Gastrocnemius medialis (tissue), 4 donors: ENCODE data around the gene PARD3B. TPM values are rescaled to one million over a fixed set of nuclear protein-coding genes. Genes with fewer than 3 reads are reported as not detected.

ENCODE experiments used
- ATAC-seq, 2 donors: fragments of 150-250 bp; one replicate each; pipeline ENCODE4 v1.9.1; 2016
- DNase-seq, 2 donors: peaks; one replicate each; pipeline ENCODE4 v3.0.0-alpha.2; 2019
- H3K27ac ChIP-seq, 4 donors: fragments of 200-600 bp; sonication (generic); 1 replicate in 1 of 4; 2 replicates in 3 of 4; pipeline ENCODE4 v1.5.1; 2016 to 2018; ENCODE audit warnings: mild to moderate bottlenecking in 2 of 4, moderate library complexity in 1 of 4
- H3K27me3 ChIP-seq, 3 donors: fragments of 200-600 bp; sonication (generic) in 2 of 3; 1 replicate in 1 of 3; 2 replicates in 2 of 3; pipeline versions ENCODE4 v1.5.1 to v1.6.0; 2016 to 2019; ENCODE audit warnings: mild to moderate bottlenecking in 1 of 3, moderate library complexity in 1 of 3
- H3K36me3 ChIP-seq, 2 donors: fragments of 200-600 bp; sonication (generic) in 1 of 2; one replicate each; pipeline ENCODE4 v1.5.1; 2017 to 2018
- H3K4me1 ChIP-seq, 2 donors: fragments of 200-600 bp; sonication (generic) in 1 of 2; one replicate each; pipeline ENCODE4 v1.5.1; 2016 to 2017; ENCODE audit warnings: mild to moderate bottlenecking in 2 of 2
- H3K4me3 ChIP-seq, 4 donors: fragments of 200-600 bp; sonication (generic) in 3 of 4; 1 replicate in 1 of 4; 2 replicates in 3 of 4; pipeline ENCODE4 v1.5.1; 2016 to 2019; ENCODE audit warnings: mild to moderate bottlenecking in 2 of 4
- H3K9me3 ChIP-seq, 3 donors: fragments of 200-600 bp; sonication (generic) in 2 of 3; 1 replicate in 1 of 3; 2 replicates in 2 of 3; pipeline ENCODE4 v1.5.1; 2016 to 2019
- POLR2A ChIP-seq, 2 donors: fragments of 450-650 bp; IDR thresholded peaks; one replicate each; pipeline ENCODE4 v1.6.1; 2017; ENCODE audit warnings: antibody characterized with exemption in 2 of 2, mild to moderate bottlenecking in 2 of 2, moderate library complexity in 2 of 2
- in situ Hi-C, 4 donors: fragments of 200-750 bp; cut with MboI; loops; one replicate each; pipeline versions ENCODE4 v1.15.0 to v1.8.0; 2017; ENCODE audit warnings: low sequenced_read_pairs in 4 of 4
- intact Hi-C: fragments of 100-400 bp; cut with DNase I; formaldehyde crosslinking; loops from one replicate; pipeline ENCODE4 v1.15.1; 2023; ENCODE audit warnings: low total_unique reads
- total RNA-seq, 4 donors: library from RNA; depleted of rRNA; stranded (reverse); fragments of >200 nt; gene quantifications; one replicate each; pipeline versions ENCODE4 v1.1.0 to v1.2.3, GENCODE V29; 2016
- TF ChIP-seq, protein P1 (sequence below), 5 experiments: fragments of 450-650 bp in 3 of 5; fragments of 200-600 bp in 2 of 5; sonication (generic) in 2 of 5; IDR thresholded peaks in 4 of 5; conservative IDR thresholded peaks in 1 of 5; 1 replicate in 4 of 5; 2 replicates in 1 of 5; pipeline ENCODE4 v1.5.1; 2016 to 2019; ENCODE audit warnings: antibody characterized with exemption in 5 of 5, mild to moderate bottlenecking in 3 of 5, moderate library complexity in 3 of 5

Gene PARD3B
- total RNA-seq, 4 donors from 2014 or later: 2.2 to 15.5 (median 4.6) TPM

DNA sequence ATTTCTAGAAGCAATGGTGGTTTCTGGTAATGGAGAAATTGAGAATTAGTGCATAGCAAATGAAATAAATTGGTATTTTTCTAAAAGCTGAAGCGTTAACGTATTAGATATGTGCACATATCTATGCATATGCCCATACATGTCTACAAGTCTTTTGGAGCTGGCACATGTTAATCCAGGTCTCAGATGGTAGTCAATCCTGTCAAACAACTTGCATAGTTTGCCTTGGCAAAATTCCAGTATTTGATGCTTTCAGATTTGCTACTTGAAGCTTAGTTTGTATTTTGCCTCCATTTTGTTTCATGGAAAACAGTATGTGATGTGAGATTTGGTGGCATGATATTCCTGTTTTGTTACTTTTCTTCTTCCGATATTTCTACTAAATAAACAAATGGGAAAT is 304.6 kb downstream of the PARD3B start:
- ATAC-seq (no peak), DNase-seq (no peak)
- Histone ChIP-seq H3K27me3 (no peaks in the 10 kb centered on the region), H3K4me3 (no peak overlapping the region), H3K27ac (no peak overlapping the region), H3K9me3 (no peaks in the 10 kb centered on the region), H3K4me1 (peaks cover 7 to 11% of the 10 kb centered on the region in 2 donors), H3K36me3 (no peaks in the 10 kb centered on the region)
- TF ChIP-seq, protein P1, sequence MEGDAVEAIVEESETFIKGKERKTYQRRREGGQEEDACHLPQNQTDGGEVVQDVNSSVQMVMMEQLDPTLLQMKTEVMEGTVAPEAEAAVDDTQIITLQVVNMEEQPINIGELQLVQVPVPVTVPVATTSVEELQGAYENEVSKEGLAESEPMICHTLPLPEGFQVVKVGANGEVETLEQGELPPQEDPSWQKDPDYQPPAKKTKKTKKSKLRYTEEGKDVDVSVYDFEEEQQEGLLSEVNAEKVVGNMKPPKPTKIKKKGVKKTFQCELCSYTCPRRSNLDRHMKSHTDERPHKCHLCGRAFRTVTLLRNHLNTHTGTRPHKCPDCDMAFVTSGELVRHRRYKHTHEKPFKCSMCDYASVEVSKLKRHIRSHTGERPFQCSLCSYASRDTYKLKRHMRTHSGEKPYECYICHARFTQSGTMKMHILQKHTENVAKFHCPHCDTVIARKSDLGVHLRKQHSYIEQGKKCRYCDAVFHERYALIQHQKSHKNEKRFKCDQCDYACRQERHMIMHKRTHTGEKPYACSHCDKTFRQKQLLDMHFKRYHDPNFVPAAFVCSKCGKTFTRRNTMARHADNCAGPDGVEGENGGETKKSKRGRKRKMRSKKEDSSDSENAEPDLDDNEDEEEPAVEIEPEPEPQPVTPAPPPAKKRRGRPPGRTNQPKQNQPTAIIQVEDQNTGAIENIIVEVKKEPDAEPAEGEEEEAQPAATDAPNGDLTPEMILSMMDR (IDR thresholded peaks at IDR 0.05 in 4 of 5, conservative IDR thresholded peaks at IDR 0.05 in 1 of 5): no peak
- TF ChIP-seq POLR2A (IDR thresholded peaks at IDR 0.05): no peak
- intact Hi-C loops: loop anchor here (10.0 kb wide), 1 partner anchor 1515 kb away; no protein-coding TSS in a partner anchor
- in situ Hi-C loops: no loop called here

GRCh38 chr2:204850581-204850980 is 305.3 kb downstream of the PARD3B start:
- intact Hi-C loops: loop anchor here (10.0 kb wide), 1 partner anchor 1516 kb away; no protein-coding TSS in a partner anchor
- Histone ChIP-seq H3K9me3 (no peaks in the 10 kb centered on the region), H3K4me3 (no peak overlapping the region), H3K27ac (no peak overlapping the region), H3K4me1 (peaks cover 0 to 6% of the 10 kb centered on the region in 2 donors), H3K36me3 (no peaks in the 10 kb centered on the region), H3K27me3 (no peaks in the 10 kb centered on the region)
- in situ Hi-C loops: no loop called here
- DNase-seq: no peak
- TF ChIP-seq, protein P1 (IDR thresholded peaks at IDR 0.05 in 4 of 5, conservative IDR thresholded peaks at IDR 0.05 in 1 of 5): no peak
- no peak for TF ChIP-seq POLR2A (IDR thresholded peaks at IDR 0.05)
- ATAC-seq: no peak

DNA sequence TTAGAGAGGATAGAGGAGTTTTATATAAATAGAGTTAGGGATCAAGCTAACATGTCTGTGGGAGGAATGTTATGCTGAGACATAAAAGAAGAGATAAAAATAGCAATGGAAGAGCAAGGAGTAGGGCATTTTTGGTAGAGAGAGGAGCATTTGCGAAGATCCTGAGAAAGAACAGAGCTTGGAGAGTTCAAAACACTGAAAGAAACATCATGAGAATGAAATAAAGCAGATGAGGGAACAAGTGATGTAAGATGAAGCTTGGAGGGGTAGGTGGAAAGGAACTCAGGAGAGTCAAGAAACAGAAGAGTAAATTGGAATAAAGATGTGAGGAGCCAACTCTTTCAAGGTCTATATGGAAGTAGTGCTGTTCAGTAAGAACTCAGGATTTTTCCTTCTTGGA is 308.6 kb downstream of the PARD3B start:
- H3K4me3 ChIP-seq: no peak overlapping the region
- peaks cover 7% of the 10 kb centered on the region in 2 donors for H3K4me1 ChIP-seq
- no peaks in the 10 kb centered on the region for H3K9me3 ChIP-seq
- no peak for ATAC-seq
- intact Hi-C loops: loop anchor here (10.0 kb wide), 1 partner anchor 1519 kb away; no protein-coding TSS in a partner anchor
- no peaks in the 10 kb centered on the region for H3K36me3 ChIP-seq
- in situ Hi-C loops: no loop called here
- TF ChIP-seq, protein P1 (IDR thresholded peaks at IDR 0.05 in 4 of 5, conservative IDR thresholded peaks at IDR 0.05 in 1 of 5): no peak
- no peak for TF ChIP-seq POLR2A (IDR thresholded peaks at IDR 0.05)
- H3K27me3 ChIP-seq: no peaks in the 10 kb centered on the region
- H3K27ac ChIP-seq: no peak overlapping the region
- DNase-seq: no peak

GRCh38 chr2:204860274-204860673 is 315.0 kb downstream of the PARD3B start:
- H3K4me3 ChIP-seq: peak overlapping the region in 1 of 4 donors; percentile 17
- TF ChIP-seq, protein P1 (IDR thresholded peaks at IDR 0.05 in 4 of 5, conservative IDR thresholded peaks at IDR 0.05 in 1 of 5): no peak
- ATAC-seq (peak; percentile 98 to 99), DNase-seq (peak; percentile 60 to 74)
- no peaks in the 10 kb centered on the region for H3K9me3 ChIP-seq
- in situ Hi-C loops: no loop called here
- H3K4me1 ChIP-seq: peaks cover 20 to 22% of the 10 kb centered on the region in 2 donors
- no peaks in the 10 kb centered on the region for H3K36me3 ChIP-seq
- no peaks in the 10 kb centered on the region for H3K27me3 ChIP-seq
- intact Hi-C loops: loop anchor here (10.0 kb wide), 1 partner anchor 315 kb away; the partner anchor contains the start of gene PARD3B
- peak overlapping the region; percentile 53 to 74 (median 55) for H3K27ac ChIP-seq

- ATAC-seq (no peak), DNase-seq (no peak)
- H3K9me3 ChIP-seq: no peaks in the 10 kb centered on the region
- TF ChIP-seq, protein P1 (IDR thresholded peaks at IDR 0.05 in 4 of 5, conservative IDR thresholded peaks at IDR 0.05 in 1 of 5): no peak
- TF ChIP-seq POLR2A (IDR thresholded peaks at IDR 0.05): no peak
- no peak overlapping the region for H3K27ac ChIP-seq
- no peaks in the 10 kb centered on the region for H3K36me3 ChIP-seq
- intact Hi-C loops (loop anchor here (10.0 kb wide), 1 partner anchor 318 kb away; the partner anchor contains the start of gene PARD3B), in situ Hi-C loops (no loop called here)
- H3K4me1 ChIP-seq: peaks cover 16% of the 10 kb centered on the region in 2 donors
- no peak overlapping the region for H3K4me3 ChIP-seq
- no peaks in the 10 kb centered on the region for H3K27me3 ChIP-seq
Observed at GRCh38 chr2:204862809-204863208, 317.5 kb downstream of the PARD3B start.
